LNCaP clone FGC (cell line): ENCODE results near the gene PARM1.

Experiments
- DNase-seq: peaks from one replicate; pipeline ENCODE4 v3.0.0-alpha.2; 2011; ENCODE audit warnings: low read depth
- H3K4me3 ChIP-seq: 2 replicates; pipeline ENCODE4 v1.5.1; 2011; ENCODE audit warnings: mild to moderate bottlenecking, low read depth, low read length, control low read depth
- CTCF ChIP-seq: IDR thresholded peaks from 2 replicates; pipeline ENCODE4 v1.5.1; 2012; ENCODE audit warnings: mild to moderate bottlenecking; ENCODE audit not compliant: control insufficient read depth, insufficient read depth; ENCODE audit errors: extremely low read depth

PARM1 gene

GRCh38 chr4:74932832-74933561, at the start of gene PARM1:
Gene PARM1, plus strand, starts transcription at chr4:74933116. Its CDS starts 212 bp downstream, at chr4:74933328.
- peak; percentile 76 for TF ChIP-seq CTCF
- H3K4me3 ChIP-seq = peak within 1 kb of the TSS; percentile 44
- DNase-seq = peak; percentile 27

GRCh38 chr4:74884266-74884665, 48.6 kb upstream of the PARM1 start:
- H3K4me3 ChIP-seq = no peak overlapping the region
- TF ChIP-seq CTCF = no peak
- DNase-seq = no peak

GRCh38 chr4:74886484-74886883, 46.4 kb upstream of the PARM1 start:
- H3K4me3 ChIP-seq = no peak overlapping the region
- TF ChIP-seq CTCF = no peak
- DNase-seq = peak; percentile 19

- no peak for TF ChIP-seq CTCF
These were observed 42.6 kb upstream of the PARM1 start for GRCh38 chr4:74890341-74890740.

GRCh38 chr4:74891037-74891436, 41.9 kb upstream of the PARM1 start:
- DNase-seq = no peak
- H3K4me3 ChIP-seq = no peak overlapping the region
- no peak for TF ChIP-seq CTCF

More at GRCh38 chr4:74890341-74890740, 42.6 kb upstream of the PARM1 start:
- H3K4me3 ChIP-seq = no peak overlapping the region
- no peak for DNase-seq

- DNase-seq = no peak
- no peak for TF ChIP-seq CTCF
- no peak overlapping the region for H3K4me3 ChIP-seq
These were observed 39.7 kb upstream of the PARM1 start for GRCh38 chr4:74893171-74893570.

GRCh38 chr4:74896595-74896994, 36.3 kb upstream of the PARM1 start:
- H3K4me3 ChIP-seq = no peak overlapping the region
- DNase-seq = no peak
- no peak for TF ChIP-seq CTCF
